ENCODE measurements around the gene DIS3L2. TPM values are rescaled to one million over a fixed set of nuclear protein-coding genes. Genes with fewer than 3 reads are reported as not detected.

DIS3L2 gene
- total and polyA plus RNA-seq, 8 donors: 25.2 to 43.4 (median 36.3) TPM

DNA sequence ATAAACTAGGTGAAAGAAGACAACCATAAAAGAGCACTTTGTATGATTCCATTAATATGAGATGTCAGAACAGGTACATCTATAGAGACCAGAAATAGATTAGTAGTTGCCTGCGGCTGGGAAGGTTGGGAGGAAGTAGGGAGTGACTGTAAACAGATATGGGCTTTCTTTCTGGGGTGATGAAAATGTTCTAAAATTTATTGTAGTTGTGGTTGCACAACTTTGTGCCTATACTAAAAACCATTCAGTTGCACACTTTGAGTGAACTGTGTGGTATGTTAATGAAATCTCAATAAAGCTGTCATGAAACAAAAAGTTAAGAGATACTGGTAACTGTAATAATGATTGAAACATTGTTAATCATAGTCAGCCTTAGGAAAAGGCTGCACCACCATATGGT, 264.4 kb downstream of the DIS3L2 start:
- TF ChIP-seq, protein P1, sequence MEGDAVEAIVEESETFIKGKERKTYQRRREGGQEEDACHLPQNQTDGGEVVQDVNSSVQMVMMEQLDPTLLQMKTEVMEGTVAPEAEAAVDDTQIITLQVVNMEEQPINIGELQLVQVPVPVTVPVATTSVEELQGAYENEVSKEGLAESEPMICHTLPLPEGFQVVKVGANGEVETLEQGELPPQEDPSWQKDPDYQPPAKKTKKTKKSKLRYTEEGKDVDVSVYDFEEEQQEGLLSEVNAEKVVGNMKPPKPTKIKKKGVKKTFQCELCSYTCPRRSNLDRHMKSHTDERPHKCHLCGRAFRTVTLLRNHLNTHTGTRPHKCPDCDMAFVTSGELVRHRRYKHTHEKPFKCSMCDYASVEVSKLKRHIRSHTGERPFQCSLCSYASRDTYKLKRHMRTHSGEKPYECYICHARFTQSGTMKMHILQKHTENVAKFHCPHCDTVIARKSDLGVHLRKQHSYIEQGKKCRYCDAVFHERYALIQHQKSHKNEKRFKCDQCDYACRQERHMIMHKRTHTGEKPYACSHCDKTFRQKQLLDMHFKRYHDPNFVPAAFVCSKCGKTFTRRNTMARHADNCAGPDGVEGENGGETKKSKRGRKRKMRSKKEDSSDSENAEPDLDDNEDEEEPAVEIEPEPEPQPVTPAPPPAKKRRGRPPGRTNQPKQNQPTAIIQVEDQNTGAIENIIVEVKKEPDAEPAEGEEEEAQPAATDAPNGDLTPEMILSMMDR (IDR thresholded peaks at IDR 0.05): no peak
- no peaks in the 10 kb centered on the region for H3K4me1 ChIP-seq
- intact Hi-C loops (cut with DNase I): no loop called here
- H3K27ac ChIP-seq: no peak overlapping the region
- H3K4me3 ChIP-seq: no peak overlapping the region
- no peaks in the 10 kb centered on the region for H3K27me3 ChIP-seq
- no peaks in the 10 kb centered on the region for H3K9me3 ChIP-seq
- DNase-seq (no peak), ATAC-seq (no peak)
- H3K36me3 ChIP-seq: no peaks in the 10 kb centered on the region

DNA sequence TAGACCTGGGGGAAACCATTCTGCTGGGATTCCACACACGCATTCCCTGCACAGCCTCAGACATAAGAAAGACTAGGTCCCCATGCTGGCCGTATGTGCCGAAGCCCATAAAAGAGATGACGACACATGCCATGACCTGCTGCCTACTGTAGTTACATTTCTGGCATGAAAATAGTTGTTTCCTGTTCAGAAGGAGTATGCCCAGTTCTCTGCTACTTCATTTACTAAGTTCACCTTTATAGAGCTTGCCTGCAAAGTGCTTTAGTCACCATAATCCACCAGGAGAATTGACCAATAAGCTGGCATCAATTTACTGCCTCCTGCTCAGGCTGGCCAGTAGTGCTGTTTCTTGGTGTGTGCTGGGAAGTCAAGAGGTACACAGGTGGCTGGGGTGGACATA, 266.8 kb downstream of the DIS3L2 start:
- no peaks in the 10 kb centered on the region for H3K27me3 ChIP-seq
- TF ChIP-seq, protein P1 (IDR thresholded peaks at IDR 0.05): no peak
- DNase-seq (no peak), ATAC-seq (no peak)
- H3K4me3 ChIP-seq: no peak overlapping the region
- H3K36me3 ChIP-seq: no peaks in the 10 kb centered on the region
- no peaks in the 10 kb centered on the region for H3K9me3 ChIP-seq
- intact Hi-C loops (cut with DNase I): no loop called here
- no peaks in the 10 kb centered on the region for H3K4me1 ChIP-seq
- H3K27ac ChIP-seq: no peak overlapping the region

DNA sequence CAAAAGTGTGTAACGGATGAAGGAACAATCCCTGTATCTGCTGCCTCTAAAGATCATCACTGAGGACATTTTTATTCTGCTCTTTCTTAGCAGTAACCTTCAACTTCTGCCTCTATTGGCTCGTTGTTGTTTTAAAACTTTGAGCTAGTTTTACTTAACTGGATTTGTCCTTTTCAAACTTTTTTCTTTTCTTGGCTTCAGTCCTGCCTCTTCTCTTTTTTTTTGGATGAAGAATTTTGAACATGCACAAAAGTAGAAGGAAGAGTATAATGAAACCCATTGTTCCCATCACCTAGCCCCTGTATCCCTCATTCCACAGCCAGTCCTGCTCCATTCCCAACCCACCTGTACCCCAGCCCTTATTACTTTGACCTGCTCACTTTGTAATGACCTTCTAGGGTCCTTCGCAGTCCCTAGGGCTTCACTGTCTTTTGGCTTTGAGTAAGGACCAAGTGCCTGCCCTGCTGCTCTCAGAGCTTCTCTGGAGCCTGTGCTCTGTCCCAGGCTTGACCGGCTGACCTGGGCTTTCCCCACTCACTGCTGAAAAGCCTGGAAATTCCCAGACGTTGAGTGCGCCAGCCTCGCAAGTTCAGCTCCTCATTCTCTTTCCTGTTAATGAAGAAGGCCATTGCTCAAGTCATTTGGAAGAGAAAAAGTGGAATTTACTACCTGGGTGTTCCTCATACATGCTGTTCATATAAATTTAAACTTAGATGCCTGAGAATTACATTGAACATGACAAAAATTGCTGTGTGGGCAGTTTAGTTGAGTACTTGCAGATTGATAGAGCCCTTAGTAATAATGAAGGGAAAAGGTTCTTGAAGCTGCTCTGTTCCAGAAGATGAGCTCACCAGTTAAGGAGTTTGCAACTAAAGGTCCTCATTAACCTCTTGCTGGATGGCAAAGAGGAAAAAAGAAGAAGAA, 267.7 kb downstream of the DIS3L2 start:
- intact Hi-C loops (cut with DNase I): no loop called here
- H3K27me3 ChIP-seq: no peaks in the 10 kb centered on the region
- no peak overlapping the region for H3K4me3 ChIP-seq
- TF ChIP-seq, protein P1 (IDR thresholded peaks at IDR 0.05): no peak
- ATAC-seq (peak; percentile 85), DNase-seq (peak in 1 of 4 donors; percentile 46)
- H3K27ac ChIP-seq: no peak overlapping the region
- H3K36me3 ChIP-seq: no peaks in the 10 kb centered on the region
- no peaks in the 10 kb centered on the region for H3K4me1 ChIP-seq
- H3K9me3 ChIP-seq: no peaks in the 10 kb centered on the region

DNA sequence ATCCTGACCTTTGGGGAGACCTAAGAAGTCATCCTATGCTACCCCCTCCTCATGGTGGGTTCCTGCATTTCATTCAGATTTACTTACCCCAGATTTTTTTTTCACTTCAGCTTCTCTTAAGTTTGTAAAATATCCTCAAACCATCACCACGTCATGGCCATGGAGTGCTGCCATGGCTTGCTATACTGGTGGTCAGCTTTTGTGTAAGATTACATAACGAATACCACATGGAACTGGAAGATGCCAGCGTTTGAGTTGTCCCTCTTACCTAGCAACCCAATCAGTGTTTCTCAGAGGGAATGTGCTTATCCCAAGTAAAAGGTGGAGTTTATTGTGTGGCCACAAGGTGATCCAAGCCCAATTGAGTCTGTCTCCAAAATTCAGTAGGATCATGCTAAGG, 268.4 kb downstream of the DIS3L2 start:
- Histone ChIP-seq H3K4me3 (no peak overlapping the region), H3K4me1 (no peaks in the 10 kb centered on the region), H3K9me3 (no peaks in the 10 kb centered on the region), H3K36me3 (no peaks in the 10 kb centered on the region), H3K27me3 (no peaks in the 10 kb centered on the region), H3K27ac (no peak overlapping the region)
- ATAC-seq (no peak), DNase-seq (no peak)
- intact Hi-C loops (cut with DNase I): no loop called here
- TF ChIP-seq, protein P1 (IDR thresholded peaks at IDR 0.05): no peak

DNA sequence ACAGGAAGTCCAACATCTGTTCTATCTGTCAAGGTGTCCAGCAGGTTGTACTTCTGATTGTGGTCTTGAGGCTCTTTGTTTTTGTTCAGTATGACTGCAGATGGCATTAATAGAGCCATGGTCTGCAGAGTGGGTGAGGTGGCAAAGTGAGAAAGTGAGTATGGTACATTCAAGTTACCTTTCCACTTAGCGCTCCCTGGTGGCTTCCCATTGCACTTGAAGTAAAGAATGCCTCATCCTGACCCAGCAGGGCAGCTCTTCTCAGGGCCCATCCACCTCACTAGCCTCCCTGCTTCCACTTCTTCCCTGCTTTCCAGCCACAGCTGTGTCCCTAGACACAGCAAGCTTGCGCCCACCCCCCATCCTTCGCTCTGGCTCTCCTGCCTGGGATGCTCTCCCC, 269.0 kb downstream of the DIS3L2 start:
- intact Hi-C loops (cut with DNase I): no loop called here
- Histone ChIP-seq H3K4me1 (peaks cover 0 to 1% of the 10 kb centered on the region in 2 donors), H3K27me3 (no peaks in the 10 kb centered on the region), H3K9me3 (no peaks in the 10 kb centered on the region), H3K36me3 (no peaks in the 10 kb centered on the region), H3K27ac (no peak overlapping the region), H3K4me3 (no peak overlapping the region)
- TF ChIP-seq, protein P1 (IDR thresholded peaks at IDR 0.05): no peak
- no peak for DNase-seq
- no peak for ATAC-seq
